H1 (cell line): ENCODE measurements around the gene TMPRSS13. TPM values are rescaled to one million over a fixed set of nuclear protein-coding genes. Genes with fewer than 3 reads are reported as not detected.

Experiments used
- CTCF ChIA-PET: fragments of 300-600 bp; sonication (Branson Sonifier 250); formaldehyde crosslinking; loops from one replicate; lab custom pipeline; 2021; ENCODE audit not compliant: partially characterized antibody; lab: Charles Lee
- POLR2A ChIA-PET: fragments of 300-600 bp; sonication (Branson Sonifier 250); formaldehyde crosslinking; loops from one replicate; lab custom pipeline; 2021; ENCODE audit warnings: inconsistent platforms; ENCODE audit not compliant: partially characterized antibody; lab: Charles Lee
- DNase-seq, 2 experiments: peaks; one replicate each; pipeline versions ENCODE4 v3.0.0 to v3.0.0-alpha.2; 2010 to 2022; ENCODE audit warnings: low spot score in 2 of 2, low read depth in 1 of 2, mixed read lengths in 1 of 2
- FAIRE-seq: peaks from 2 replicates; lab custom pipeline; 2011; peaks lifted over from hg19 to GRCh38; lab: Jason Lieb, UNC
- H2AFZ ChIP-seq: 2 replicates; pipeline ENCODE4 v1.8.1; 2012; ENCODE audit warnings: low read length, inconsistent platforms
- H2AK5ac ChIP-seq: 2 replicates; pipeline ENCODE4 v1.6.1; 2013; ENCODE audit warnings: low read depth, low read length
- H2BK120ac ChIP-seq: replicated peaks from 2 replicates; pipeline ENCODE3; 2013; ENCODE audit warnings: low read depth, low read length, inconsistent platforms
- H2BK12ac ChIP-seq: 2 replicates; pipeline ENCODE4 v1.6.1; 2013; ENCODE audit warnings: low read depth, low read length
- H2BK15ac ChIP-seq: 2 replicates; pipeline ENCODE4 v1.6.1; 2013; ENCODE audit warnings: low read length
- H2BK20ac ChIP-seq: 2 replicates; pipeline ENCODE4 v1.6.1; 2013; ENCODE audit warnings: low read length
- H2BK5ac ChIP-seq: 2 replicates; pipeline ENCODE4 v1.6.1; 2013; ENCODE audit warnings: low read depth, low read length
- H3K14ac ChIP-seq: 2 replicates; pipeline ENCODE4 v1.6.1; 2013; ENCODE audit warnings: inconsistent platforms; ENCODE audit not compliant: insufficient read length
- H3K18ac ChIP-seq: 2 replicates; pipeline ENCODE4 v1.6.1; 2013; ENCODE audit warnings: low read length; ENCODE audit errors: extremely low read depth
- H3K23ac ChIP-seq: 2 replicates; pipeline ENCODE4 v1.6.1; 2013; ENCODE audit warnings: inconsistent platforms; ENCODE audit not compliant: insufficient read length
- H3K23me2 ChIP-seq: 2 replicates; pipeline ENCODE4 v1.6.1; 2013; ENCODE audit warnings: low read depth, low read length
- H3K27ac ChIP-seq: 2 replicates; pipeline ENCODE4 v1.6.1; 2011; ENCODE audit warnings: low read depth, low read length, inconsistent platforms
- H3K27me3 ChIP-seq, 4 experiments: replicated peaks in 1 of 4; 1 replicate in 1 of 4; 2 replicates in 3 of 4; pipeline versions ENCODE4 v1.6.1 to v1.8.1; 2011 to 2013; ENCODE audit warnings: low read length in 3 of 4, mild to moderate bottlenecking in 3 of 4, inconsistent platforms in 2 of 4, mixed read lengths in 2 of 4, moderate library complexity in 1 of 4; ENCODE audit not compliant: control insufficient read depth in 3 of 4, insufficient read depth in 3 of 4; ENCODE audit errors: extremely low read depth in 1 of 4
- H3K36me3 ChIP-seq, 4 experiments: 2 replicates each; pipeline versions ENCODE4 v1.6.1 to v1.8.1; 2011 to 2013; ENCODE audit warnings: mild to moderate bottlenecking in 4 of 4, low read length in 3 of 4, moderate library complexity in 2 of 4, control low read depth in 1 of 4, inconsistent platforms in 1 of 4; ENCODE audit not compliant: insufficient read depth in 4 of 4, control insufficient read depth in 2 of 4
- H3K4ac ChIP-seq: replicated peaks from 2 replicates; pipeline ENCODE3; 2013; ENCODE audit warnings: low read length, low read depth, mixed read lengths, inconsistent platforms; ENCODE audit not compliant: insufficient read length
- H3K4me1 ChIP-seq, 4 experiments: replicated peaks in 1 of 4; 1 replicate in 1 of 4; 2 replicates in 3 of 4; pipeline versions ENCODE4 v1.6.1 to v1.8.1; 2011 to 2013; ENCODE audit warnings: low read length in 3 of 4, inconsistent platforms in 2 of 4, mixed read lengths in 1 of 4; ENCODE audit not compliant: insufficient read depth in 4 of 4, control insufficient read depth in 3 of 4
- H3K4me2 ChIP-seq, 2 experiments: 2 replicates each; pipeline versions ENCODE4 v1.6.1 to v1.8.1; 2011 to 2013; ENCODE audit warnings: low read depth in 2 of 2, low read length in 2 of 2, control low read depth in 1 of 2, inconsistent platforms in 1 of 2, mild to moderate bottlenecking in 1 of 2; ENCODE audit not compliant: insufficient read depth in 1 of 2
- H3K4me3 ChIP-seq, 4 experiments: fragments of 200-600, 300-600 bp in 1 of 4; sonication (generic), shearing (Covaris generic), sonication (Bioruptor Twin) in 1 of 4; 2 replicates each; pipeline versions ENCODE4 v1.5.1 to v1.8.1; 2011 to 2016; ENCODE audit warnings: low read length in 4 of 4, low read depth in 3 of 4, control low read depth in 2 of 4, inconsistent platforms in 2 of 4, mild to moderate bottlenecking in 2 of 4, mixed read lengths in 1 of 4, moderate library complexity in 1 of 4; ENCODE audit not compliant: insufficient read depth in 2 of 4; ENCODE audit errors: extremely low read depth in 1 of 4
- H3K56ac ChIP-seq: replicated peaks from 2 replicates; pipeline ENCODE3; 2013; ENCODE audit warnings: low read depth, mild to moderate bottlenecking, mixed read lengths, low read length, inconsistent platforms; ENCODE audit not compliant: insufficient read length
- H3K79me1 ChIP-seq: 2 replicates; pipeline ENCODE4 v1.6.1; 2013; ENCODE audit warnings: low read depth, low read length, control low read depth
- H3K79me2 ChIP-seq, 2 experiments: 2 replicates each; pipeline versions ENCODE4 v1.6.1 to v1.8.1; 2012 to 2013; ENCODE audit warnings: low read length in 2 of 2, mild to moderate bottlenecking in 2 of 2, inconsistent platforms in 1 of 2; ENCODE audit not compliant: insufficient read depth in 2 of 2, control insufficient read depth in 1 of 2
- H3K9ac ChIP-seq, 4 experiments: replicated peaks in 1 of 4; 1 replicate in 1 of 4; 2 replicates in 3 of 4; pipeline versions ENCODE4 v1.6.1 to v1.8.1; 2011 to 2013; ENCODE audit warnings: low read depth in 3 of 4, low read length in 3 of 4, control low read depth in 2 of 4, mild to moderate bottlenecking in 2 of 4, moderate library complexity in 2 of 4, inconsistent platforms in 1 of 4; ENCODE audit errors: extremely low read depth in 1 of 4
- H3K9me3 ChIP-seq, 2 experiments: 2 replicates each; pipeline versions ENCODE4 v1.6.1 to v1.8.1; 2012 to 2013; ENCODE audit warnings: mild to moderate bottlenecking in 2 of 2, moderate library complexity in 2 of 2, control low read depth in 1 of 2, inconsistent platforms in 1 of 2, low read depth in 1 of 2, low read length in 1 of 2, mixed read lengths in 1 of 2; ENCODE audit not compliant: insufficient read depth in 2 of 2
- H4K20me1 ChIP-seq, 2 experiments: replicated peaks in 1 of 2; 2 replicates each; pipeline versions ENCODE3 to v1.8.1; 2011 to 2013; ENCODE audit warnings: inconsistent platforms in 2 of 2, low read length in 2 of 2, mild to moderate bottlenecking in 1 of 2; ENCODE audit not compliant: insufficient read depth in 2 of 2, control insufficient read depth in 1 of 2
- H4K5ac ChIP-seq: 2 replicates; pipeline ENCODE4 v1.6.1; 2013; ENCODE audit warnings: low read length, low read depth, mixed read lengths, inconsistent platforms; ENCODE audit not compliant: insufficient read length
- H4K8ac ChIP-seq: 2 replicates; pipeline ENCODE4 v1.8.0; 2013; ENCODE audit warnings: mild to moderate bottlenecking, moderate library complexity, low read length, inconsistent platforms; ENCODE audit not compliant: insufficient read depth; ENCODE audit errors: extremely low read depth
- H4K91ac ChIP-seq: replicated peaks from 2 replicates; pipeline ENCODE3; 2013; ENCODE audit warnings: low read length, mixed read lengths, inconsistent platforms; ENCODE audit not compliant: insufficient read length
- ASH2L ChIP-seq: fragments of 200-600, 300-600 bp; sonication (generic); IDR thresholded peaks from one replicate; pipeline ENCODE4 v1.7.1; 2017; ENCODE audit warnings: low read length
- CTBP2 ChIP-seq: IDR thresholded peaks from 2 replicates; pipeline ENCODE4 v1.7.0; 2011; ENCODE audit warnings: borderline replicate concordance, mild to moderate bottlenecking, moderate library complexity, mixed read lengths, low read length; ENCODE audit not compliant: insufficient read depth, insufficient read length
- EGR1 ChIP-seq: IDR thresholded peaks from 2 replicates; pipeline ENCODE4 v1.6.1; 2011; ENCODE audit warnings: low read depth, low read length, borderline replicate concordance
- EP300 ChIP-seq, 2 experiments: IDR thresholded peaks; 1 replicate in 1 of 2; 2 replicates in 1 of 2; pipeline ENCODE4 v1.6.1; 2011 to 2012; ENCODE audit warnings: low read depth in 2 of 2, low read length in 2 of 2, mild to moderate bottlenecking in 2 of 2, borderline replicate concordance in 1 of 2, inconsistent platforms in 1 of 2, moderate library complexity in 1 of 2
- EZH2 ChIP-seq: fragments of 200-600 bp; sonication (generic); IDR thresholded peaks from 2 replicates; pipeline ENCODE4 v1.7.1; 2012; ENCODE audit warnings: low read depth, mild to moderate bottlenecking, moderate library complexity, low read length, inconsistent platforms; ENCODE audit not compliant: severe bottlenecking
- HDAC2 ChIP-seq, 2 experiments: fragments of 300-600 bp in 1 of 2; sonication (generic) in 1 of 2; IDR thresholded peaks; 2 replicates each; pipeline ENCODE4 v1.6.1; 2011 to 2012; ENCODE audit warnings: low read depth in 2 of 2, low read length in 2 of 2, mild to moderate bottlenecking in 2 of 2, moderate library complexity in 2 of 2, borderline replicate concordance in 1 of 2, inconsistent platforms in 1 of 2
- POLR2A ChIP-seq, 2 experiments: IDR thresholded peaks; 1 replicate in 1 of 2; 2 replicates in 1 of 2; pipeline ENCODE4 v1.6.1; 2011; ENCODE audit warnings: low read depth in 2 of 2, low read length in 2 of 2, mild to moderate bottlenecking in 2 of 2; ENCODE audit errors: control extremely low read depth in 1 of 2
- RFX5 ChIP-seq: IDR thresholded peaks from 2 replicates; pipeline ENCODE4 v1.6.1; 2011; ENCODE audit warnings: low read depth, low read length, improper control_type of control experiment, borderline replicate concordance
- SAP30 ChIP-seq: fragments of 300-600 bp; sonication (generic); IDR thresholded peaks from 2 replicates; pipeline ENCODE4 v1.7.1; 2012; ENCODE audit warnings: low read length, moderate library complexity, mild to moderate bottlenecking, inconsistent platforms; ENCODE audit not compliant: insufficient read depth, insufficient replicate concordance
- SP1 ChIP-seq: IDR thresholded peaks from 2 replicates; pipeline ENCODE4 v1.6.1; 2011; ENCODE audit warnings: low read depth, low read length
- TAF7 ChIP-seq: optimal IDR thresholded peaks from 2 replicates; pipeline ENCODE3; 2011; ENCODE audit warnings: low read depth, mild to moderate bottlenecking, inconsistent platforms, low read length, moderate library complexity, borderline replicate concordance
- TCF12 ChIP-seq: IDR thresholded peaks from 2 replicates; pipeline ENCODE4 v1.6.1; 2011; ENCODE audit warnings: low read depth, mild to moderate bottlenecking, low read length
- WGBS, 2 experiments: shearing (Covaris generic) in 1 of 2; methylation state at CpG; one replicate each; pipeline versions ENCODE4 v1.1.6 to v1.1.7; 2013 to 2015; ENCODE audit warnings: low lambda C conversion rate in 2 of 2, mixed read lengths in 2 of 2, inconsistent platforms in 1 of 2, low coverage in 1 of 2, missing lambda C conversion rate in 1 of 2; ENCODE audit not compliant: insufficient replicate concordance in 2 of 2, insufficient coverage in 1 of 2, insufficient read length in 1 of 2; ENCODE audit errors: extremely low coverage in 1 of 2, missing lambda C conversion rate in 1 of 2; 5-methylcytosine and 5-hydroxymethylcytosine counted together
- polyA plus RNA-seq, 7 experiments: library from polyadenylated mRNA; depleted of rRNA in 3 of 7; stranded (reverse) in 5 of 7; unstranded in 2 of 7; fragments of >200 nt in 5 of 7; fragments of 200-250 nt in 2 of 7; gene quantifications; 1 replicate in 5 of 7; 2 replicates in 1 of 7; 4 replicates in 1 of 7; pipeline versions ENCODE4 v1.2.1 to v1.2.3, GENCODE V29; 2011 to 2013; ENCODE audit warnings: missing spikeins in 2 of 7, mixed read lengths in 2 of 7
- total RNA-seq: library from RNA; stranded (reverse); fragmentation: NEBNext Ultra II Directional; extraction: Animal tissue kit (Norgen Biotek cat#: 25700); gene quantifications from 2 replicates; pipeline ENCODE4 v1.2.1, GENCODE V29; 2021

Gene TMPRSS13
- total and polyA plus RNA-seq, 2 of the 8 experiments (the other 6 are each of a cell fraction or from before 2014, with no cell fraction given), result 0.61 to 0.79 TPM

GRCh38 chr11:117900121-117900648 is 29.0 kb downstream of the TMPRSS13 start:
- Histone ChIP-seq H2BK20ac (no peak overlapping the region), H3K79me2 (no peaks in the 10 kb centered on the region), H2AK5ac (no peak overlapping the region), H4K91ac (no peak overlapping the region), H4K20me1 (no peaks in the 10 kb centered on the region)
- TF ChIP-seq EZH2, result no peak
- TF ChIP-seq SP1, result no peak
- TF ChIP-seq CTBP2, result no peak
- TF ChIP-seq HDAC2 (IDR thresholded peaks at IDR 0.05; ENCODE audit: borderline replicate concordance in 1 of 2, low read depth in 2 of 2, low read length in 2 of 2), result no peak
- TF ChIP-seq TCF12, result no peak
- TF ChIP-seq POLR2A (IDR thresholded peaks at IDR 0.05; ENCODE audit: control extremely low read depth in 1 of 2, low read depth in 2 of 2, low read length in 2 of 2), result no peak
- no peak for TF ChIP-seq TAF7
- no peak for TF ChIP-seq EP300 (IDR thresholded peaks at IDR 0.05; ENCODE audit: borderline replicate concordance in 1 of 2, low read depth in 2 of 2, low read length in 2 of 2)
- TF ChIP-seq ASH2L, result no peak
- no peak for TF ChIP-seq RFX5
- no peak for TF ChIP-seq EGR1
- no peak for TF ChIP-seq SAP30
- TF ChIP-seq, all 59 proteins: peak for 0
- Histone ChIP-seq H3K14ac (no peak overlapping the region), H2BK15ac (no peak overlapping the region; the same call in 1 of the 2 replicates), H4K8ac (no peak overlapping the region), H3K4me2 (no peak overlapping the region), H3K79me1 (no peaks in the 10 kb centered on the region), H3K23ac (no peak overlapping the region), H3K9me3 (no peaks in the 10 kb centered on the region), H3K56ac (no peak overlapping the region), H3K18ac (no peak overlapping the region), H3K4ac (no peak overlapping the region), H3K9ac (no peak overlapping the region), H3K23me2 (no peaks in the 10 kb centered on the region), H3K4me1 (no peaks in the 10 kb centered on the region; a peak in 1 of 7 replicates), H3K4me3 (no peak overlapping the region), H4K5ac (no peak overlapping the region), H2BK120ac (no peak overlapping the region), H2AFZ (no peak overlapping the region), H2BK12ac (no peak overlapping the region), H3K27me3 (peaks cover 0 to 2% (median 0%) of the 10 kb centered on the region in 4 experiments; a peak in 1 of 7 replicates), H3K27ac (no peak overlapping the region), H2BK5ac (no peak overlapping the region), H3K36me3 (no peaks in the 10 kb centered on the region)
- ChIA-PET CTCF (interaction anchor here (0.7 to 3.4 kb wide), 12 partner anchors 10 to 474 kb away, joined by 3 to 15 read pairs (median 4); partner anchors contain the start of gene FXYD2), POLR2A (no interaction called here)
- 69% methylated on average over 4 of the region's 4 CpGs; no CpG with 5 or more reads in 1 of the 2 experiments for WGBS, 2 experiments
- FAIRE-seq (no peak), DNase-seq (no peak)
